ENCODE data around the gene FASLG.

DNA sequence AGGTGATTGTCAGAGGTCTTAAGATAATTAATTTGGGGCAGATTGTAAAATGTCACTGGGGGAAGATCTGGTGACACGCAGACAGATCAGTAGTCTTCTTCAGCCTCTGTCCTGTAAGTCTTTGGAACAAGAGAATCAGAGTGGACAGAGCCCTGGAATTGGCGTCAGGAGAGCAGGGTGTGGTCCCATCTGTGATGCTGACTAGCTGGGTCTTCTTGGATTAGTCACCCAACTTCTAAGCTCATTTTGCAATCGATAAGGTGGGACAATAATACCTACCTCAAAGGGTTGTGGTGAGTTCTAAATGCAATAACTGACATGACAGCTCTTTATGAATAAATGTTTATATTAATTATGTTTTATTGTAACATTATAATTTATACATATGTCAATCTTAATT lies 4.8 kb downstream of the FASLG start:
- TF ChIP-seq, protein P1, sequence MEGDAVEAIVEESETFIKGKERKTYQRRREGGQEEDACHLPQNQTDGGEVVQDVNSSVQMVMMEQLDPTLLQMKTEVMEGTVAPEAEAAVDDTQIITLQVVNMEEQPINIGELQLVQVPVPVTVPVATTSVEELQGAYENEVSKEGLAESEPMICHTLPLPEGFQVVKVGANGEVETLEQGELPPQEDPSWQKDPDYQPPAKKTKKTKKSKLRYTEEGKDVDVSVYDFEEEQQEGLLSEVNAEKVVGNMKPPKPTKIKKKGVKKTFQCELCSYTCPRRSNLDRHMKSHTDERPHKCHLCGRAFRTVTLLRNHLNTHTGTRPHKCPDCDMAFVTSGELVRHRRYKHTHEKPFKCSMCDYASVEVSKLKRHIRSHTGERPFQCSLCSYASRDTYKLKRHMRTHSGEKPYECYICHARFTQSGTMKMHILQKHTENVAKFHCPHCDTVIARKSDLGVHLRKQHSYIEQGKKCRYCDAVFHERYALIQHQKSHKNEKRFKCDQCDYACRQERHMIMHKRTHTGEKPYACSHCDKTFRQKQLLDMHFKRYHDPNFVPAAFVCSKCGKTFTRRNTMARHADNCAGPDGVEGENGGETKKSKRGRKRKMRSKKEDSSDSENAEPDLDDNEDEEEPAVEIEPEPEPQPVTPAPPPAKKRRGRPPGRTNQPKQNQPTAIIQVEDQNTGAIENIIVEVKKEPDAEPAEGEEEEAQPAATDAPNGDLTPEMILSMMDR (IDR thresholded peaks at IDR 0.05; ENCODE audit: borderline replicate concordance, extremely low read depth, low read length, poor library complexity, severe bottlenecking): no peak
- TF ChIP-seq EZH2 (IDR thresholded peaks at IDR 0.05; ENCODE audit: borderline replicate concordance, low read depth, low read length, severe bottlenecking): no peak
